ENCODE data around the gene IL1A.

Gene IL1A

GRCh38 chr2:112724591-112725525, 59.4 kb downstream of the IL1A start:
- DNase-seq = no peak

GRCh38 chr2:112723995-112724394, 60.3 kb downstream of the IL1A start:
- no peak for DNase-seq

Data from activated CD4-positive, alpha-beta T cell treated with anti-CD3 and anti-CD28 coated beads for 4 hours (primary cell).